Measurements from ENCODE around the gene ACOT13. TPM values are rescaled to one million over a fixed set of nuclear protein-coding genes. Genes with fewer than 3 reads are reported as not detected.
"Not testable (repeated sequence)": the region's sequence is repeated elsewhere in the genome, so short reads cannot be mapped to it uniquely, and the experiment has no call there.

Gene ACOT13
- total and polyA plus RNA-seq, 4 donors = 7.3 to 24.1 (median 20.3) TPM

DNA sequence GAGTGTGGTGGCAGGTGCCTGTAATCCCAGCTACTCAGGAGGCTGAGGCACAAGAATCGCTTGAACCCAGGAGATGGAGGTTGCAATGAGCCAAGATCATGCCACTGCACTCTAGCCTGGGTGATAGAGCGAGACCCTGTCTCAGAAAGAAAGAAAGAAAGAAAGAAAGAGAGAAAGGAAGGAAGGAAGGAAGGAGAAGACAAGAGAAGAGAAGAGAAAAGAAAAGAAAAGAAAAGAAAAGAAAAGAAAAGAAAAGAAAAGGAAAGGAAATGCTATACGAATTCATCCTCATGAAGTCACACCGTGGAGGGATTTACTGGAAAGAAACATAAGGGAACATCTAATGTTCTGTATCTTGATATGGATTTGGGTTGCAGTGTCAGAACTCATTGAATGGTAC is 67.8 kb downstream of the ACOT13 start:
- not testable (repeated sequence) for H3K9me3 ChIP-seq (ENCODE audit: control insufficient read depth, insufficient read depth, low read length); H3K36me3 ChIP-seq (ENCODE audit: control insufficient read depth, insufficient read depth, low read length); DNase-seq (ENCODE audit: low read depth in 4 of 6, low spot score in 6 of 6); H3K4me1 ChIP-seq (ENCODE audit: control insufficient read depth, insufficient read depth, low read length); H3K27ac ChIP-seq (ENCODE audit: low read depth, low read length); H3K27me3 ChIP-seq (ENCODE audit: control insufficient read depth, insufficient read depth, low read length); H3K4me3 ChIP-seq (ENCODE audit: low read depth, low read length)
- WGBS (ENCODE audit: insufficient coverage) = 73% methylated on average over 2 of the region's 4 CpGs

DNA sequence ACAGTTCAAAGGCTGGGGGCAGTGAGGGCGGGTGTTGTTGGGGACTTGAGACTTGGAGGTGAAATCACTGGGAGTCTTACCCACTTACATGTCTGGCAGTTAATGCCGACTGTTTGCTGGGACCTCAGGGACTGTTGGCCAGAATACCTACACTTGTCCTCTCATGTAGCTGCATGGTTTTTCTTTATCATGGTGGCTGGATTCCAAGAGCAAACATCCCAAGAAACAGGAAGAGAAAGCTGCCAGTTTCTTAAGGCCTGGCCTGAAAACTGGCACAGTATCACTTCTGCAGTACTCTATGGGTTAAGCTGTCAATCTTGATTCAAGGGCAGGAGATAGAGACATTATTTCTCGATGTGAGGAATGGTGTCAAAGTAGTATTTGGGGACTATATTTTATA is 71.9 kb downstream of the ACOT13 start:
- Histone ChIP-seq H3K27me3 (ENCODE audit: control insufficient read depth, insufficient read depth, low read length) (no peaks in the 10 kb centered on the region), H3K4me1 (ENCODE audit: control insufficient read depth, insufficient read depth, low read length) (no peaks in the 10 kb centered on the region), H3K27ac (ENCODE audit: low read depth, low read length) (no peak overlapping the region), H3K4me3 (ENCODE audit: low read depth, low read length) (no peak overlapping the region), H3K36me3 (ENCODE audit: control insufficient read depth, insufficient read depth, low read length) (no peaks in the 10 kb centered on the region), H3K9me3 (ENCODE audit: control insufficient read depth, insufficient read depth, low read length) (no peaks in the 10 kb centered on the region)
- DNase-seq (ENCODE audit: low read depth in 4 of 6, low spot score in 6 of 6) = no peak
- 69% methylated on average over 2 of the region's 3 CpGs for WGBS (ENCODE audit: insufficient coverage)

DNA sequence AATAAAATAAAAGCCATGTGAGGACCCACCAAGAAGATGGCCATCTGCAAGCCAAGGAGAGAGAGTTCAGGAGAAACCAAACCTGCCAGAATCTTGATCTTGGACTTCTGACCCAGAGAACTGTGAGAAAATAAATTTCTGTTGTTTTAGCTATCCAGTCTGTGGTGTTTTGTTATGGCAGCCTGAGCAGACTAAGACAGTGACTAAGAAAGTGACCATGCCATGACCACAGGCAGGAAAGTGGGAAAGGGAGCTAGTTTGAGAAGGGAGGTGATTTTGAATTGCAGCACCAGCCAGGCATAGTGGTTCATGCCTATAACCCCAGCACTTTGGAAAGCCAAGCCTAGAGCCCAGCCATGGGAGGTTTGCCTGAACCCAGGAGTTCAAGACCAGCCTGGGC is 74.0 kb downstream of the ACOT13 start:
- Histone ChIP-seq H3K4me1 (ENCODE audit: control insufficient read depth, insufficient read depth, low read length) (no peaks in the 10 kb centered on the region), H3K4me3 (ENCODE audit: low read depth, low read length) (no peak overlapping the region), H3K36me3 (ENCODE audit: control insufficient read depth, insufficient read depth, low read length) (no peaks in the 10 kb centered on the region), H3K27me3 (ENCODE audit: control insufficient read depth, insufficient read depth, low read length) (no peaks in the 10 kb centered on the region), H3K9me3 (ENCODE audit: control insufficient read depth, insufficient read depth, low read length) (no peaks in the 10 kb centered on the region), H3K27ac (ENCODE audit: low read depth, low read length) (no peak overlapping the region)
- no peak for DNase-seq (ENCODE audit: low read depth in 4 of 6, low spot score in 6 of 6)

DNA sequence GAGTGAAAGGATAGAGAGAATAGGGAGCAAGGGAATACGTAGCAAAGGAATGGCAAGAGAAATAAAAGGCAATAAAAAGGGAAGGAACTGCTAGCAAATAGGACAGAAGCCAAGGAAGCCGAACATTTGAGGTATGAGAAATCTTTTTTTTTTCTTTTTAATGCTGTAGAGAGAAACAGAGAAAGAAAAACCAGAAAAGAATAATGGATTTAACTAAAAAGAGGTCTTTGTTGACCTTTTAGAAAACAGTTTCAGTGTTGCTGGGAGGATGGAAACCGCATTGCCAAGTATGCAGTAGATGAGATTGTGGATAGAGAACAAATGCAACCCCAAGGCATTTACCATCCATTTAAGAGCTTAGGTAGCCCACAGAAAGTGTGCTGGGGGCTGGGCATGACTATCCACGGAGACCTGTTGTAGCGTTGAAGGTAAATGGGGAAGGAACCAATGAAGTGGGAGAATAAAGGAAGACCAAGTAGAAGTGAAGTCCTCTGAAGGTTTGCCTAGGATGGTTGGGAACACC is 75.4 kb downstream of the ACOT13 start:
- peak overlapping the region; percentile 8 for H3K27ac ChIP-seq (ENCODE audit: low read depth, low read length)
- WGBS (ENCODE audit: insufficient coverage) = 52% methylated on average over 4 of the region's 5 CpGs
- no peaks in the 10 kb centered on the region for H3K27me3 ChIP-seq (ENCODE audit: control insufficient read depth, insufficient read depth, low read length)
- no peaks in the 10 kb centered on the region for H3K9me3 ChIP-seq (ENCODE audit: control insufficient read depth, insufficient read depth, low read length)
- DNase-seq (ENCODE audit: low read depth in 4 of 6, low spot score in 6 of 6) = peak in 3 of 6 donors; percentile 43 to 66 (median 61)
- no peak overlapping the region for H3K4me3 ChIP-seq (ENCODE audit: low read depth, low read length)
- no peaks in the 10 kb centered on the region for H3K4me1 ChIP-seq (ENCODE audit: control insufficient read depth, insufficient read depth, low read length)
- no peaks in the 10 kb centered on the region for H3K36me3 ChIP-seq (ENCODE audit: control insufficient read depth, insufficient read depth, low read length)

DNA sequence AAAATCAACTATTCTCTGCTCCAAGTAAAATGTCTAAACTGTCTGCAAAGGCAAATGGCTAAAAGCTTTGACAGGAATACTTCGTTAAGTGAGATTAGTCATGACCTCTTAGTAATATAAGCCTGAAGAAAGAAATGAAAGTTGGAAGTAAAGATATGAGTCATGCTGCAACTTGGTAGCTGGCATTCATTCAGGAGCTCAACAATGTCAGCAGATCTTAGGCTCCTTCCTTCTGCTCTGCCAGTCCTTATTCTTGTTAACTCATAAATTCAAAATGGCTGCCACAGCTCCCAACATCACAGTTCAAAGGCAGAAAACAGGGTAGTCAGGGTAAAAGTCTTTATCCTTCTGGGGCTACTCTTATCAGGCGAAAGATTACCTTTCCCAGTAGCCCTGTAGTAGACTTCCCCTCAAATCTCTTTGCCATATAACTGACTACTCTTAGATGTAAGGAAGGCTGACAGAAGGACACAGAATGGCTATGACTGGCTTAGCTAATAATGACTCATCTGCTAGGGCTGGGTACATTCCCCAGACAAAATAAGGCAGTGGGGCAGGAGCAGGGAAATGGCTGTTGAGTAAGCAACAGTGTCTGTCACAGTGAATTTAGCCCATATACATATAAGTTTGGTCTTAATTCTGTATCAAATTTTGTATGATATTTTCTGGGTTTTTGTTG is 76.5 kb downstream of the ACOT13 start:
- peak in 1 of 6 donors; percentile 16 for DNase-seq (ENCODE audit: low read depth in 4 of 6, low spot score in 6 of 6)
- H3K27me3 ChIP-seq (ENCODE audit: control insufficient read depth, insufficient read depth, low read length) = no peaks in the 10 kb centered on the region
- H3K4me3 ChIP-seq (ENCODE audit: low read depth, low read length) = no peak overlapping the region
- no CpG with 5 or more reads among the region's 2 CpGs for WGBS (ENCODE audit: insufficient coverage)
- no peaks in the 10 kb centered on the region for H3K4me1 ChIP-seq (ENCODE audit: control insufficient read depth, insufficient read depth, low read length)
- H3K36me3 ChIP-seq (ENCODE audit: control insufficient read depth, insufficient read depth, low read length) = no peaks in the 10 kb centered on the region
- no peak overlapping the region for H3K27ac ChIP-seq (ENCODE audit: low read depth, low read length)
- H3K9me3 ChIP-seq (ENCODE audit: control insufficient read depth, insufficient read depth, low read length) = no peaks in the 10 kb centered on the region

DNA sequence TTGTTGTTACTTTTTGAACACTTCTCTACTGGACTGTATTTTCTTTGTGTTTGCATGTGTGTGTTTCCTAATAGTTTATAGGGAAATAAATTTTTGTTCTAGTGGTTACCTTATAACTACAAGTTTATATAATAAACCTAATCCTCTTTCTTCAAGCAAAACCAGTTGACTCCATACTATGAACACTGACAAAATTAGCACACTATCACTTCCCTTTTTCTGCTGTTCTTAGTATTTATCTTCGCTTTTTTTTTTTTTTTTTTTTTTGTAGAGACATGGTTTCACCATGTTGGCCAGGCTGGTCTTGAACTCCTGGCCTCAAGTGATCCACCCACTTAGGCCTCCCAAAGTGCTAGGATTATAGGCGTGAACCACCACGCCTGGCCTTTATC is 77.1 kb downstream of the ACOT13 start:
- Histone ChIP-seq H3K27me3 (ENCODE audit: control insufficient read depth, insufficient read depth, low read length) (no peaks in the 10 kb centered on the region), H3K27ac (ENCODE audit: low read depth, low read length) (no peak overlapping the region), H3K36me3 (ENCODE audit: control insufficient read depth, insufficient read depth, low read length) (no peaks in the 10 kb centered on the region), H3K4me1 (ENCODE audit: control insufficient read depth, insufficient read depth, low read length) (no peaks in the 10 kb centered on the region), H3K4me3 (ENCODE audit: low read depth, low read length) (no peak overlapping the region), H3K9me3 (ENCODE audit: control insufficient read depth, insufficient read depth, low read length) (no peaks in the 10 kb centered on the region)
- WGBS (ENCODE audit: insufficient coverage) = no CpG with 5 or more reads among the region's 3 CpGs
- no peak for DNase-seq (ENCODE audit: low read depth in 4 of 6, low spot score in 6 of 6)

DNA sequence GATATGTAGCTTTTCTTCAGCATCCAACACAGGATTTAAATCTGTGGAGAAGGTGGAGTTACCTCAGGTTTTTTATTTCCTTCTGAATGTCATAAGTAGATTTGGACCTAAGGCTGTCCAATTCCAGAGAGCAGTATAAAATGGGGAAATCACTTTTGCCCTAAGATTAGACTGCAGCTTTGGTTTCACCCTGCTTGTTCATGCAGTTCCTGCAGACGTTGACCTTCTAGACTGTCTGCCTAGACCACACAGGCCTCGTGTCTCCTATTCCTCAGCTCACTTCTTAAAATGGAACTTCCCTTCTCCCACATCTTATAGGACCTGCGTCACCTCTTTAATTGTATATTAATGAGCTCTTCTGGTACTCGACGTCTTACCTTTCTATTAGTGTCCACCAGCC is 78.0 kb downstream of the ACOT13 start:
- H3K9me3 ChIP-seq (ENCODE audit: control insufficient read depth, insufficient read depth, low read length) = no peaks in the 10 kb centered on the region
- DNase-seq (ENCODE audit: low read depth in 4 of 6, low spot score in 6 of 6) = no peak
- no peaks in the 10 kb centered on the region for H3K4me1 ChIP-seq (ENCODE audit: control insufficient read depth, insufficient read depth, low read length)
- 80% methylated on average over 1 of the region's 5 CpGs for WGBS (ENCODE audit: insufficient coverage)
- H3K4me3 ChIP-seq (ENCODE audit: low read depth, low read length) = no peak overlapping the region
- no peaks in the 10 kb centered on the region for H3K36me3 ChIP-seq (ENCODE audit: control insufficient read depth, insufficient read depth, low read length)
- no peaks in the 10 kb centered on the region for H3K27me3 ChIP-seq (ENCODE audit: control insufficient read depth, insufficient read depth, low read length)
- H3K27ac ChIP-seq (ENCODE audit: low read depth, low read length) = no peak overlapping the region

DNA sequence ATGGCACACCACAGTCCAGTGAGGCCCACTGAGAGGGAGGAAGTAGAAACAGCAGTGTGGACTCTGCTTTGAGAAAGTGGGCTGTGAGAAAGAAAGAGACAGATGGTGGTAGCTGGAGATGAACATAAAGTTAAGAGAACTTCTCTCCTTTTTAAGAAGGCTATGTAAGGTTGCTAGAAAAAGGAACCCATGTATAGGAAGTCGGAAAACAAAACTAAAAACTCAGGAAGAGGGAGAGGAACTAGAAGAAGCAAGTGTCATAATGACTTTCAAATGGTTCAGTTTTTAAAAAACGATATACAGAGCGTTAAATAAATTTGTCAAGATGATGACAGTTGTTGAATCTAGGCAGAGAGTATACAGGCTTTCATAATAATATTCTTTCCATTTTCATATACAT is 82.4 kb downstream of the ACOT13 start:
- Histone ChIP-seq H3K4me1 (ENCODE audit: control insufficient read depth, insufficient read depth, low read length) (no peaks in the 10 kb centered on the region), H3K27me3 (ENCODE audit: control insufficient read depth, insufficient read depth, low read length) (no peaks in the 10 kb centered on the region), H3K36me3 (ENCODE audit: control insufficient read depth, insufficient read depth, low read length) (no peaks in the 10 kb centered on the region), H3K9me3 (ENCODE audit: control insufficient read depth, insufficient read depth, low read length) (no peaks in the 10 kb centered on the region), H3K4me3 (ENCODE audit: low read depth, low read length) (no peak overlapping the region), H3K27ac (ENCODE audit: low read depth, low read length) (no peak overlapping the region)
- no peak for DNase-seq (ENCODE audit: low read depth in 4 of 6, low spot score in 6 of 6)
- 83% methylated on average over 1 of the region's 3 CpGs for WGBS (ENCODE audit: insufficient coverage)

DNA sequence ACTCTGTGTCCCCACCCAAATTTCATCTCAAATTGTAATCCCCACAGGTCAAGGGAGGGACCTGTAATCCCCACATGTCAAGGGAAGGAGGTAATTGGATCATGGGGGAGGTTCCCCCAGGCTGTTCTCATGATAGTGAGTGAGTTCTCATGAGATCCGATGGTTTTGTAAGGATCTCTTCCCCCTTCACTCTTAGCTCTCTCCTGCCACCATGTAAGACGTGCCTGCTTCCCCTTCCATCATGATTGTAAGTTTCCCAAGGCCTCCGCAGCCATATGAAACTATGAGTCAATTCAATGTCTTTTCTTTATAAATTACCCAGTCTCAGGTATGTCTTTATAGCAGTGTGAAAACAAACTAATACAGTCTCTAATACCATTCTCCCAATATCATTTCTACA is 84.0 kb downstream of the ACOT13 start:
- not testable (repeated sequence) for H3K4me1 ChIP-seq (ENCODE audit: control insufficient read depth, insufficient read depth, low read length); H3K36me3 ChIP-seq (ENCODE audit: control insufficient read depth, insufficient read depth, low read length); H3K9me3 ChIP-seq (ENCODE audit: control insufficient read depth, insufficient read depth, low read length); H3K4me3 ChIP-seq (ENCODE audit: low read depth, low read length); DNase-seq (ENCODE audit: low read depth in 4 of 6, low spot score in 6 of 6); H3K27ac ChIP-seq (ENCODE audit: low read depth, low read length); H3K27me3 ChIP-seq (ENCODE audit: control insufficient read depth, insufficient read depth, low read length)
- WGBS (ENCODE audit: insufficient coverage) = no CpG with 5 or more reads among the region's 3 CpGs

DNA sequence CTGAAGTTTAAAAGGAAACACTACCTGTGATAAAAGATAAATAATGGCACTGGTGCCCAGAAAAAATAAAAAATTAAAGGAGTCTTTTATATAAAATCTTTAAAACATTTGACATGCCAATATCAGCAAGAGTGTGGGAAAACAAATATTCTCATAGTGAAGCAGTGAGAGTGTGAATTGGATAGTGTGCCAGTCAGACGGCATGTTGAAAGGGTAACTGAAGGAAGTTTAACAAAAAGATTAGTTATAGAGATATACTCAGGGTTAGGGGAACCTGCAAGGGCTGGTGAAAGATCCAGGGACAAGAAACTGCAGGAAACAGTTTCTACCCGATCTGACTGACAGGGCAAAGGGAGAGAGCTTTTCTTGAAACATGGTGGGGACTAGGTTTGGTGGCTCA is 85.6 kb downstream of the ACOT13 start:
- Histone ChIP-seq H3K9me3 (ENCODE audit: control insufficient read depth, insufficient read depth, low read length) (no peaks in the 10 kb centered on the region), H3K27me3 (ENCODE audit: control insufficient read depth, insufficient read depth, low read length) (no peaks in the 10 kb centered on the region), H3K4me3 (ENCODE audit: low read depth, low read length) (no peak overlapping the region), H3K4me1 (ENCODE audit: control insufficient read depth, insufficient read depth, low read length) (no peaks in the 10 kb centered on the region), H3K27ac (ENCODE audit: low read depth, low read length) (no peak overlapping the region), H3K36me3 (ENCODE audit: control insufficient read depth, insufficient read depth, low read length) (no peaks in the 10 kb centered on the region)
- no peak for DNase-seq (ENCODE audit: low read depth in 4 of 6, low spot score in 6 of 6)
- WGBS (ENCODE audit: insufficient coverage) = 76% methylated on average over 2 of the region's 2 CpGs

All from spinal cord (tissue), 10 donors.